ENCODE data around the gene GAA. TPM values are rescaled to one million over a fixed set of nuclear protein-coding genes. Genes with fewer than 3 reads are reported as not detected.
A peak's percentile ranks its signal among the peaks of the same experiment; 100 is the strongest.

Gene GAA
- total RNA-seq, 4 donors from 2014 or later: 39.4 to 59.9 (median 45.3) TPM

DNA sequence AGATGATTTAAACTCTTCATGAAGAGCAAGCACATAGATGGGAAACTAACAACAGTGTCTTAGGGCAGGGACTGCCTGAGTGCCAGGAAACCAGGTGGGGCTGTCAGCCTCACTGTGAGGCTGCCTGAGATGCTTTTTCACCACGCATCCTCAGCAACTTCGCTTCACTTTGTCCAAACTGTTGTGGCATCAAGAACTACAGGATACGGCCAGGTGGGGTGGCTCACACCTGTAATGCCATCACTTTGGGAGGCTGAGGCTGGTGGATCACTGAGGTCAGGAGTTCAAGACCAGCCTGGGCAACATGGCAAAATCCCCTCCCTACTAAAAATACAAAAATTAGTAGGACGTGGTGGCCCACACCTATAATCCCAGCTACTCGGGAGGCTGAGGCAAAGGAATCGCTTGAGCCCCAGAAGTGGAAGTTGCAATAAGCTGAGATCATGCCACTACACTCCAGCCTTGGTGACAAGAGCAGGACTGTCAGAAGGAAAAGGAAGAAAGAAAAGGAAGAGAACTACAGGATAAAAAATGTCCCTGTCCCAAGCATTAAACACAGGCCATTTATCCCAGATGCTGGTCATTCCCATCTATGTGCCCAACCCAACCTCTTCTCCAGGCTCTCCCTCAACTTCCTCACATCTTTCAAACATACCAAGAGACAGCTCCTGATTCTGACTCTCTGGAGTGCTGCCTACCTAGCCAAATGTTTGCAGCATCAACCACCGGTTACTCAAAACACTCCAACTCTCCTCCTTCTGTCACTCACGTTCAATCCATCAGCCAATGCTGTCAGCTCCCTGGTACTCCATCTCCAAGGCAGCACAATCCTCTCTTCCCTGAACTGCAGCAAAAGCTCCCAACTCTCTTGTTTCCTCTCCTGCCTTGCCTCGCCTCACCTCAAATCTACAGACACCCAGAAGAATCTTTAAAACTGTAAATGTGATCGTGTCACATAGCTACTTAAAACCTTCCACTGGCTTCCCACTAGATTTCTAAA lies 44.0 kb downstream of the GAA start:
- Histone ChIP-seq H3K4me3 (peak overlapping the region; percentile 89), H3K4me1 (peaks cover 32% of the 10 kb centered on the region), H3K27me3 (no peaks in the 10 kb centered on the region), H3K27ac (no peak overlapping the region), H3K36me3 (peaks cover 35% of the 10 kb centered on the region), H3K9me3 (no peaks in the 10 kb centered on the region)
- no peak for TF ChIP-seq EP300 (IDR thresholded peaks at IDR 0.05)
- TF ChIP-seq POLR2AphosphoS5 (IDR thresholded peaks at IDR 0.05): no peak
- TF ChIP-seq POLR2A (IDR thresholded peaks at IDR 0.05): no peak
- TF ChIP-seq, protein P1, sequence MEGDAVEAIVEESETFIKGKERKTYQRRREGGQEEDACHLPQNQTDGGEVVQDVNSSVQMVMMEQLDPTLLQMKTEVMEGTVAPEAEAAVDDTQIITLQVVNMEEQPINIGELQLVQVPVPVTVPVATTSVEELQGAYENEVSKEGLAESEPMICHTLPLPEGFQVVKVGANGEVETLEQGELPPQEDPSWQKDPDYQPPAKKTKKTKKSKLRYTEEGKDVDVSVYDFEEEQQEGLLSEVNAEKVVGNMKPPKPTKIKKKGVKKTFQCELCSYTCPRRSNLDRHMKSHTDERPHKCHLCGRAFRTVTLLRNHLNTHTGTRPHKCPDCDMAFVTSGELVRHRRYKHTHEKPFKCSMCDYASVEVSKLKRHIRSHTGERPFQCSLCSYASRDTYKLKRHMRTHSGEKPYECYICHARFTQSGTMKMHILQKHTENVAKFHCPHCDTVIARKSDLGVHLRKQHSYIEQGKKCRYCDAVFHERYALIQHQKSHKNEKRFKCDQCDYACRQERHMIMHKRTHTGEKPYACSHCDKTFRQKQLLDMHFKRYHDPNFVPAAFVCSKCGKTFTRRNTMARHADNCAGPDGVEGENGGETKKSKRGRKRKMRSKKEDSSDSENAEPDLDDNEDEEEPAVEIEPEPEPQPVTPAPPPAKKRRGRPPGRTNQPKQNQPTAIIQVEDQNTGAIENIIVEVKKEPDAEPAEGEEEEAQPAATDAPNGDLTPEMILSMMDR (IDR thresholded peaks at IDR 0.05): no peak
- DNase-seq (ENCODE audit: low spot score in 2 of 2): no peak
- WGBS: 46% methylated on average over 10 of the region's 10 CpGs

DNA sequence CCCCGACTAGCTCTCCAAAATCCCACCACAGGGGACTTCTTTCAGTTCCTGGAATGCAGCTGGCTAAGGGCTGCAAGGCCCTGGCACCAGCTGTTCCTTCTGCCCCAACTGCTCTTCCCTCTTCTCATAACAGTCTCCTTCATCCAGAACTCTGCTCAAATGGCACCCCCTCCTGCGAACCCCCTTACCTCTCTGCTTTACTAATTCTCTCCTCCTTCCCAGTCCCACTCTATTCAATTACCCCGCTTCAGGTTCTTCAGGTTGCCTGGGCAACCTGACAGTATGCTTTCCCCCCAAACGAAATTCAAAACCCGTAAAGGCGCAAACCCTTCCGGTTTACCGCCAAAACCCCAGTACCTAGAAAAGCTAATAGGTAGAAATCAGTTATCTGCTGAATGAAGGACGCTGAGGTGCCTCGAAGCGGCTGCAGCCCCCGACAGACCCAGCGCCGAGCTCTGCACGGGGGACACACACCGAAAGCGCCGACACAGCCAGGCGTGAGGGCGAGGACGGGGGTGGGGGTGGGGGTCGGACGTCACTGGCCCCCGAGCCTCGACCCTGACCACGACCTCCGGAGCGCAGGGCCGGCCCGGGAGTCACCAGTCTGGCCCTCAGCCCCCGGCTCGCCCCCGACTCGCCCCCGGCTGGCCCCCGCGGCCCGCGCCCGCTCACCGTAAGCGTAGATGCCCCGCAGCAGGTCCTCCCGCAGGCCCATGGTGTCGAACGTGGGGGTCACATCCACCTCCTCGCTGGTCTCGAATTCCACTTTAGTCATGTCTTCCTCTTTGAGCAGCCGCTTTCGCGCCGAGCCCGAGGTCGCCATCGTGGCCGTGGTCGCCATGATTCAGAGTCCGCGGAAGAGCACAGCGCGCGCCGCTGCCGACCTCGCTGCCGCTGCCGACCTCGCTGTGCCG lies 45.0 kb downstream of the GAA start:
- 0% methylated on average over 17 of the region's 69 CpGs for WGBS
- Histone ChIP-seq H3K4me1 (peaks cover 32% of the 10 kb centered on the region), H3K36me3 (peaks cover 27% of the 10 kb centered on the region), H3K9me3 (no peaks in the 10 kb centered on the region), H3K27ac (peak overlapping the region; percentile 84), H3K27me3 (no peaks in the 10 kb centered on the region), H3K4me3 (peak overlapping the region; percentile 89)
- TF ChIP-seq, protein P1 (IDR thresholded peaks at IDR 0.05): no peak
- no peak for TF ChIP-seq POLR2AphosphoS5 (IDR thresholded peaks at IDR 0.05)
- TF ChIP-seq POLR2A (IDR thresholded peaks at IDR 0.05): no peak
- TF ChIP-seq EP300 (IDR thresholded peaks at IDR 0.05): no peak
- DNase-seq (ENCODE audit: low spot score in 2 of 2): peak; percentile 74 to 84

DNA sequence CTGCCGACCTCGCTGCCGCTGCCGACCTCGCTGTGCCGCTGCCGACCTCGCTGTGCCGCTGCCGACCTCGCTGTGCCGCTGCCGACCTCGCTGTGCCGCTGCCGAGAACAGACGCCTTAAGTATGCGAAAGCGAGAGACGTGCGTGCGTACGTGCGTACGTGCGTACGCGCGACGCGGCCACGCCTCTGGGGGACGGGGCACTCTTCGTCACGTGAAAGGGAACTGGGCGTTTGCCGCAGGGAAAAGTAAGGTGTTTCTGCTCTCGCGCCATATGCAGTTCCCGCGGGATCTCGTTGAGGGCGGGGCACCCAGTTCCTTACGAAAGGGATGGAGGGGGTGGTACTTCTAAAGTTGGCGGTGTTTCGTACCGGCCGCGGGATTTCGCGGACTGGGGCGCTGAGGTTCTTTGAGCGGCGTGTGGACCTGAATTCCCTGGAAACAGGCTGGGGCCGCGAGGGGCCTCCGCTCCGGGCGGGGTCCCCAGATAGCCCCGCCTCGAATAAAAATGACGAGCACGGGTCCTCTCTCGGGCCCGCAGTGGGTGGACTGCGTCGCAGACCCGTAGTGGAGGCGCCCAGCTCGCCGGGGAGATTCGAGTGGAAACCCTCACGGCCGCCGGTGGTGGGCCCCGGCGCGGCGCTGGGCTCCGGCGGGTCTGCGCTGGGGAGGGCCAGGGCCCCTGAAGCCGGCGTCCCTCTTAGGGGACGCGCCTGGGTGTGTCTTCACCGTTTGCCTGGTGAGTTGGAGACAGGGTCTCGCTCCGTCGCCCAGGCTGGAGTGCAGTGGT lies 45.8 kb downstream of the GAA start, which contains the start of gene EIF4A3:
Gene EIF4A3, minus strand, starts transcription at position 94 of the 788 bp plus-strand sequence. CDS start 167 bp downstream, outside the sequence.
- H3K9me3 ChIP-seq: no peaks in the 10 kb centered on the region
- H3K27ac ChIP-seq: peak within 1 kb of the TSS; percentile 94
- H3K27me3 ChIP-seq: no peaks in the 10 kb centered on the region
- 0% methylated on average over 38 of the region's 90 CpGs for WGBS
- TF ChIP-seq EP300 (IDR thresholded peaks at IDR 0.05) (peak; percentile 97), POLR2A (IDR thresholded peaks at IDR 0.05) (peak; percentile 68 to 91), POLR2AphosphoS5 (IDR thresholded peaks at IDR 0.05) (peak; percentile 79 to 94 (median 88))
- TF ChIP-seq, protein P1 (IDR thresholded peaks at IDR 0.05): peak in 1 of 2 donors; percentile 11
- peak within 1 kb of the TSS; percentile 89 for H3K4me3 ChIP-seq
- H3K36me3 ChIP-seq: peaks cover 19% of the 10 kb centered on the region
- peak; percentile 99 for DNase-seq (ENCODE audit: low spot score in 2 of 2)
- H3K4me1 ChIP-seq: peaks cover 36% of the 10 kb centered on the region

DNA sequence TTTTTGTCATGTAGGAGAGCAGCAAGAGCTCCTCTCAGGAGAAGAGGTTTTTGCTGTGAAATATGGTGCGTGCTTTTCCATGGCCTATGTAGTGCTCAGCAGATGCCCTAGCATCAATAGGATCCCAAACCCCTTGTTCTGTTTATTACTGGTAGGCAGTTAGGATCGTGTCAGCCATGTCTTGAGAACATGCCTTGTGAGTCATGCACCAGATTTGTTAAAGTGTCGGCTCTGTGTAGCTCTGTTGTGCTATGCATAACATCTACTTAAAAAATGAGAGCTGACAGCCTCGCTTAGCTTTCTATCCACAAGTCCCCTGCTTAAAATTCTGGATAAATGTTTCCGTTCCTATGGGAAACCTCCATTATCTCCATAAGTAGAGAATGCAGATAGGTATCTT lies 50.0 kb downstream of the GAA start:
- 66% methylated on average over 5 of the region's 5 CpGs for WGBS
- no peak overlapping the region for H3K4me3 ChIP-seq
- H3K9me3 ChIP-seq: no peaks in the 10 kb centered on the region
- H3K36me3 ChIP-seq: no peaks in the 10 kb centered on the region
- H3K27ac ChIP-seq: no peak overlapping the region
- DNase-seq (ENCODE audit: low spot score in 2 of 2): peak in 1 of 2 donors; percentile 15
- TF ChIP-seq POLR2AphosphoS5 (IDR thresholded peaks at IDR 0.05): no peak
- TF ChIP-seq EP300 (IDR thresholded peaks at IDR 0.05): no peak
- TF ChIP-seq, protein P1 (IDR thresholded peaks at IDR 0.05): no peak
- no peak for TF ChIP-seq POLR2A (IDR thresholded peaks at IDR 0.05)
- H3K27me3 ChIP-seq: no peaks in the 10 kb centered on the region
- peaks cover 22% of the 10 kb centered on the region for H3K4me1 ChIP-seq
